Measurements from ENCODE around the gene OMP.

GRCh38 chr11:77127920-77128691, 25.5 kb downstream of the OMP start, which contains the start of gene MYO7A:
- TF ChIP-seq CTCF (IDR thresholded peaks at IDR 0.05; ENCODE audit: extremely low read depth in 1 of 2, insufficient read depth in 1 of 2, low read depth in 1 of 2, low read length in 2 of 2) (no peak), EZH2 (IDR thresholded peaks at IDR 0.05; ENCODE audit: borderline replicate concordance, low read depth, low read length, severe bottlenecking) (no peak), FOS (IDR thresholded peaks at IDR 0.05; ENCODE audit: borderline replicate concordance, insufficient read depth, low read length) (no peak), POLR2A (IDR thresholded peaks at IDR 0.05; ENCODE audit: low read depth, low read length) (no peak), POLR2AphosphoS5 (IDR thresholded peaks at IDR 0.05; ENCODE audit: insufficient read depth, low read depth, low read length) (no peak), MAX (IDR thresholded peaks at IDR 0.05; ENCODE audit: insufficient read depth, insufficient read length) (no peak)

Data from endothelial cell of umbilical vein (primary cell).